Measurements from ENCODE around the gene ERBB2. TPM values are rescaled to one million over a fixed set of nuclear protein-coding genes. Genes with fewer than 3 reads are reported as not detected.

Gene ERBB2
- polyA plus RNA-seq, 3 donors, result 158 to 183 (median 165) TPM

- DNase-seq (ENCODE audit: extremely low read depth in 1 of 11, low read depth in 9 of 11, low spot score in 4 of 11), result peak in 1 of 11 donors; percentile 64
Observed at GRCh38 chr17:39674702-39675389, 25.0 kb upstream of the ERBB2 start.

- DNase-seq (ENCODE audit: extremely low read depth in 1 of 11, low read depth in 9 of 11, low spot score in 4 of 11), result no peak
Observed at GRCh38 chr17:39675390-39676082, 24.3 kb upstream of the ERBB2 start.

- DNase-seq (ENCODE audit: extremely low read depth in 1 of 11, low read depth in 9 of 11, low spot score in 4 of 11), result no peak
Observed at GRCh38 chr17:39676198-39676819, 23.6 kb upstream of the ERBB2 start.

- DNase-seq (ENCODE audit: extremely low read depth in 1 of 11, low read depth in 9 of 11, low spot score in 4 of 11), result no peak
Observed at GRCh38 chr17:39677072-39677471, 22.8 kb upstream of the ERBB2 start.

- DNase-seq (ENCODE audit: extremely low read depth in 1 of 11, low read depth in 9 of 11, low spot score in 4 of 11), result peak in 4 of 11 donors; percentile 48 to 84 (median 74)
Observed at GRCh38 chr17:39677542-39678339, 22.1 kb upstream of the ERBB2 start.

- no peak for DNase-seq (ENCODE audit: extremely low read depth in 1 of 11, low read depth in 9 of 11, low spot score in 4 of 11)
Observed at GRCh38 chr17:39678340-39679116, 21.3 kb upstream of the ERBB2 start.

- DNase-seq (ENCODE audit: extremely low read depth in 1 of 11, low read depth in 9 of 11, low spot score in 4 of 11), result no peak
Observed at GRCh38 chr17:39679521-39680192, 20.2 kb upstream of the ERBB2 start.

GRCh38 chr17:39683295-39683939 lies 16.4 kb upstream of the ERBB2 start:
- DNase-seq (ENCODE audit: extremely low read depth in 1 of 11, low read depth in 9 of 11, low spot score in 4 of 11), result no peak

GRCh38 chr17:39684369-39685192 lies 15.3 kb upstream of the ERBB2 start:
- no peak for DNase-seq (ENCODE audit: extremely low read depth in 1 of 11, low read depth in 9 of 11, low spot score in 4 of 11)

- no peak for DNase-seq (ENCODE audit: extremely low read depth in 1 of 11, low read depth in 9 of 11, low spot score in 4 of 11)
Observed at GRCh38 chr17:39687101-39687545, 12.7 kb upstream of the ERBB2 start.

GRCh38 chr17:39687546-39688474 lies 12.1 kb upstream of the ERBB2 start, which contains the start of gene PGAP3:
Gene PGAP3 (minus strand): TSS chr17:39688057. CDS start chr17:39688014, 43 bp downstream.
- peak in 9 of 11 donors; percentile 69 to 92 (median 84) for DNase-seq (ENCODE audit: extremely low read depth in 1 of 11, low read depth in 9 of 11, low spot score in 4 of 11)

GRCh38 chr17:39688475-39688835 lies 11.4 kb upstream of the ERBB2 start:
- no peak for DNase-seq (ENCODE audit: extremely low read depth in 1 of 11, low read depth in 9 of 11, low spot score in 4 of 11)

GRCh38 chr17:39688945-39689344 lies 10.9 kb upstream of the ERBB2 start:
- DNase-seq (ENCODE audit: extremely low read depth in 1 of 11, low read depth in 9 of 11, low spot score in 4 of 11), result no peak

GRCh38 chr17:39694593-39694992 lies 5.3 kb upstream of the ERBB2 start:
- DNase-seq (ENCODE audit: extremely low read depth in 1 of 11, low read depth in 9 of 11, low spot score in 4 of 11), result no peak

GRCh38 chr17:39695089-39695474 lies 4.8 kb upstream of the ERBB2 start:
- DNase-seq (ENCODE audit: extremely low read depth in 1 of 11, low read depth in 9 of 11, low spot score in 4 of 11), result no peak

- no peak for DNase-seq (ENCODE audit: extremely low read depth in 1 of 11, low read depth in 9 of 11, low spot score in 4 of 11)
Observed at GRCh38 chr17:39696731-39697130, 3.1 kb upstream of the ERBB2 start.
